GM18519 (cell line): ENCODE measurements around the gene VDR.
"Not testable (repeated sequence)": the region's sequence is repeated elsewhere in the genome, so short reads cannot be mapped to it uniquely, and the experiment has no call there.

Experiments
- ATAC-seq: cut with Tn5 transposase; IDR thresholded peaks from one replicate; pipeline ENCODE4 v1.9.1; 2021; ENCODE audit warnings: mild to moderate bottlenecking, moderate library complexity; ENCODE audit not compliant: unreplicated experiment, low FRiP score

The VDR gene

GRCh38 chr12:47817272-47818006, 87.4 kb downstream of the VDR start:
- ATAC-seq = no peak

GRCh38 chr12:47816403-47817271, 88.2 kb downstream of the VDR start:
- no peak for ATAC-seq

DNA sequence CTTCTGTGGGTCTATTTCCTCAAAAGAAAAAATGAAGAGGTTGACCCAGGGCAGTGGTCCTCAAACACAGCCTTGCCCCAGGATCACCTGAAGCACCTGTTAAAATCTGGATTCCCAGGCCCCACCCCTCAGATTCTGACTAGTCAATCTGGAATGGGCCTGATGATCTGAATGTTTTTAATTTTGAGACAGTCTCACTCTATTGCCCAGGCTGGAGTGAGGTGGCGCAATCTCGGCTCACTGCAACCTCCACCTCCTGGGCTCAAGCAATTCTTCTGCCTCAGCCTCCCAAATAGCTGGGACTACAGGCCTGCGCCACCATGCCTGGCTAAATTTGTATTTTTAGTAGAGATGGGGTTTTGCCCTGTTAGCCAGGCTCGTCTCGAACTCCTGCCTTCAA, 89.3 kb downstream of the VDR start:
- ATAC-seq = not testable (repeated sequence)

DNA sequence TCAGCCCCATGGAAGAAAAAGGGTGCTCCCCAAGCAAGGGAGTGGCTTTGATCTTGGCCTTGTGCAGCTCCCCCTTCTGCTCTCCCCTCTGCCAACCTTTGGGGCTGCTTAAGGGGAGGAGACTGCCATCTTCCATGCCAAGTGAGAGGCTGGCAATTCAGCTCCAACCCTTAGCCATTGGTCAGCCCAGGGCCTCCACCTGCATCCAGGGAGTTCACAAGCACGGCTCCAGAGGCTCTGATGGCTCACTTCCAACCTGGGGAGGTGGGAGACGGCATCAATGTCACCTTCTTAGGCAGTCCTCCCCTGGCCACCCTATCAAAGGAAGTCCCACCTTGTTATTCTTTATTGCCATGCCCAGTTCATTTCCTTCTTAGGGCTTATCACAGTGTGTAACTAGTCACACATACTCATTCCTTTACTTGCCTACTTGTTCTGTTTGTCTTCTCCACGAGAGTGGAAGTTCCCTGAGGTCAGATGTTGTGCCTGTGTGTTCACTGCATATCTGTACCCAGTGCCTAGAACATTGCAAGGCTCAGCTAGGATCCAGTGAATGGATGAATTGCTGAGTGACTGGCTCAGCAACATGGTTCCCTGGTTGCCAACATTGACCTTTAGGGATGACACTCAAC, 90.1 kb downstream of the VDR start:
- ATAC-seq = no peak

DNA sequence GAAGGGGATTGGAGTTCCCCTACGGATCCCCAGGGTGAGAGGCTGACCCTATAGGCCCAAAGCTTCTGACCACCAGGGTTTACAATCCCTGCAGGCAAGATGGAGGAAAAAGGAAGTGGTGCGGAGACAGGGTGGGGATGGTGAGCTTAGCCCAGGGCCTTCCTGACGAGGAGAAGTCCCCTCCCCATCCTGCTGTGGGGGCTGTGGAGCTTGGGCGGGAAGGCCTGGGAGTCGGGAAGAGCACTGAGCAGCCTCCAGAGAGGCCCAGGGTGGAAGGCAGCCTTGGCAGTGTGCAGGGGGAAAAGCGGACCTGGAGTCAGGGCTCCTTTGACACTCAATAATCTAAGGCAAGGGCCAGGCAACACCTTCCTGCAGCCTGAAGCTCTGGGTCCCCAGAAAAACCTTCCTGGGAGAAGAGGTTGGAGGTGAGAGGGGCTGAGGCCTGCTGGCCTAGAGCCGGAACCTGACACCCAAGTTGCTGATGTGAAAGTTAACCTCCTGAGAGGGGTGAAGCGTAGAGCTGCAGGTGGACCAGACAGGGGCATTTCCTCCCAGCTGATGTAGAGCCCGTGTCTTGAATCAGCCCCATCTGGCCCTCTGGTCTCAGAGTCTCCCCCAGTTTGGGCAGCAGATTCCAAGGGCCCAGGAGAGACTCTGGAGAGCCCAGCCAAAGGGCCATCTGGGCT, 91.1 kb downstream of the VDR start:
- ATAC-seq = peak; percentile 28

DNA sequence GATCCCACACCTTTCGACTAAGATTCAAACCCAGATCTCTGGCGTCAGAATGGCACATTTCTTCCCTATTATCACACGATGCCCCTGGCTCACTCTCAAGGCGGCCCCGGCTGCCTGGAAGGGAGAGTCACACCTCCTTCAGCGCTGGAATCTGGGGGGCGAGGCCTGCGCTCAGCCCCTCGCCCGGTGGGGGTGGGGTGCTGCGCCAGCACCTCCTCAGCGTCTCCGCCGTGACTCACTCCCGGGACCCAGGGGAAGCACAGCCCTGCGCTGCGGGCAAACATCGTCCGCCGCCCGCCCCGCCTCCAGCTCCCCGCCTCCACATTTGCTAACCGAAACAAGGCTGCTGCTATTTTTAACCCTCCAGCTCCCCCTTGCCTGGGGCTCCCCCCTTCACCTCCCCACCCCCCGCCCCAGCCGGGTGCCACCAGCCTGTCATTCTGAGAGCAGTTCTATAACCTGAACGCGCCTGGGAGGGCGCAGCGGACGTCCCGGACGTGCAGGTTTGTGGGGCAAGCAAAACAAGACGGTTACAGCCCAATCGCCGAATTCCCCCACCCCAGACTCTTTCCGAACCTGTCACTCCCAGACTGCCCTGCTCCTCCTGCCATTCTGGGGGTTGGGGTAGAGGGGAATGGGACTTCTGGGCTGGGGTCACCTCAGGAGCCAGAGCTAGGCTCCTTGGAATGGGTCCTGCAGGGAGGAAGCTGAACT, 91.8 kb downstream of the VDR start:
- ATAC-seq = peak; percentile 40

DNA sequence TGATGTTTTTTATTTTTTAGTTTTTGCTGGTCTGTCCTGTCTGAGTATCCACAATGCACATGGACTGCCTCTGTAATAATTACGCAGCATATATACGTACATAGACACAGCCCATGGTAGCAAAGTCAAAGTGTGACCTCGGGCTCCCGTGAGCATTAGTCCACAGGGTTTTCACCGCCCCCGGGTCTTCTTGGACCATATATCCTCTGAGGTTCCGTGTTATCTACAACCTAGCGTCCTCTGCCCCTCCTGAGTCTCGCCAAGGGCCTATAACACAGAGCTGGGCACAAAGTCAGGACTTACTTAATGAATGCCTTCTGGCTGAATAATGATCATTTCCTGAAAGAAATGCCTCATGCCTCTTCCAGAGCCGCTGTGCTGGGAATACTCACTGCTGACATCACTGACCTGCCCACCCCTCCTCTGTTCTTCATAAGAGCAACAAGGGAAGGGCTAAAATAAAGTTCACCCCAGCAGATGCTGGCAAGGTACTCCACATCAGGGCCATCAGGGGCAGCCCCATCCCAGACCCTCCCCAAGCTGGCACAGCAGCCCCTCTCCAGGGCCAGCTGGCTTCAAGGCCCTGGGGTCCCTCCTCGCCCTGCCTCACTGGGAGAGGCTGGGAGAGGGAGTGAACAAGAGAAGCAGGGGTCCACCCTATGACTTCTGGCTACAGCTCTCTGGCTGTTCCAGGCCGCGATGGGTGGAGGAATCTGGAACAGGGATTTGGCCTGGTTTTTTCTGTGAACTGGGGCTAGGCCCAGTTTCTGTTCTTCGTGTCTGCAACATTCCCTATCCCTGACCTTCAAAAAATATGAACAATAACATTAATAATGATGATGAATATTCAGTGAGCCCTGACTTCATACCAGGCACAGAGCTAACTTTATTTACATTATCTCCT, 93.0 kb downstream of the VDR start:
- no peak for ATAC-seq

DNA sequence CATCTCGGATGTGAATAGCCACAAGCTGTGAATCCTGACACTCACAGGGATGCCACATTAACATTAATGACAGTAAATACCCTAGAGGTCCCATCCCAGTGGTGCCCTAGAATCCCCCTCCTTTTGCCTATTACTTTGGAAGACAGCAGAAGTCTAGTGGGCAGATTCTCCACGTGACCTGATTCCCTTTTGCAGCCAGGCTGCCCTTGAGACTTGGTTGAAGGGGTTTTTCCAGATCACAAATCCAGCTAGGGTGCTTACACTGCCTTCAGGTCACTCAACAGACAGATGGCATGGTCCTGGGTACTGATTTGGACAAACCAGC, 93.8 kb downstream of the VDR start:
- no peak for ATAC-seq

DNA sequence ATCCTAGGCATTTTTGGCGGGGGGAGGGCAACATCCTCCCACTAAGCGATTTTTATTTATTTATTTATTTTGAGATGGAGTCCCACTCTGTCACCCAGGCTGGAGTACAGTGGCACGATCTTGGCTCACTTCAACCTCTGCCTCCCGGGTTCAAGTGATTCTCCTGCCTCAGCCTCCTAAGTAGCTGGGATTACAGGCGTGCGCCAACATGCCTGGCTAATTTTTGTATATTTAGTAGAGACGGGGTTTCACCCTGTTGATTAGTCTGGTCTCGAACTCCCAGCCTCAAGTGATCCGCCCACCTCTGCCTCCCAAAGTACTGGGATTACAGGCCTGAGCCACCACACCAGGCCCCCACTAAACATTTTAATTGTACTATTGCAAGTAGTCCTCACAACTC, 95.3 kb downstream of the VDR start:
- not testable (repeated sequence) for ATAC-seq

- ATAC-seq = no peak
Observed at GRCh38 chr12:47808574-47809365, 96.0 kb downstream of the VDR start.

DNA sequence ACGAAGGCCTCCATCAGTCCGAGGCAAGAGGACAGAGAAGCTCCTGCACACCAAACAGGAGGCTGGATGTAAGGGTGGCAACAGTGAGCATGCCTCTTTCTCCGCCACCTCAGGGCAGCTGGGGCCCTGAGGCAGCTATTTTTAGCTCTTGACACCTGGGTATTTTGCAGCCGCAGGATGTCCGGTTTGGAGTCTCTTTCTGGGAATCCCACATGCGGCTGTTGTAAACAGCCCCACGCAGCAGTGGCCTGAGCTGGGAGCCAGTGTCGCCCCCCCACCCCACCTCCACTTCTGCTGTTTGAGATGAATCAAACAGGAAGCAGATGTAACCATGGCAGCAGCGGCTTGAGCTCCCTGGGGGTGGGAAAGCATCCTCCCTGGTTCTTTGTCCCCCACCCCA, 96.7 kb downstream of the VDR start:
- ATAC-seq = no peak

DNA sequence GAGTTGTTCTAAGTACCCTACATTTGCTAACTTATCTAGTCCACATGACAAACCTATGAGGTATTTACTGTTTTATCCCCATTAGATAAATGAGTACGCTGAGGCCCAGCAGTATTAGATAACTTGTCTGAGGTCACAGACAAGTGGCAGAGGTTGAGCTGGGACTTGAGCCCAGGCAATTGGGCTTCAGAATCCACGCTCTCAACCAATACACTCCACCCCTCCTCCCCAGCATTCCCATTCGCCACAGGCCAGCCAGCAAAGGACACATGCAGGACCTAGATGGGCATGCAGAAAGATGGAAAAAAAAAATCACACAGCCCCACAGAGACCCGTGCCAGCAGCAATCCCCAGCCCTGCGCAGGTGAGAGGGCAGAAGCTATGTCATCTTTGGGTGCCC, 97.5 kb downstream of the VDR start:
- no peak for ATAC-seq

DNA sequence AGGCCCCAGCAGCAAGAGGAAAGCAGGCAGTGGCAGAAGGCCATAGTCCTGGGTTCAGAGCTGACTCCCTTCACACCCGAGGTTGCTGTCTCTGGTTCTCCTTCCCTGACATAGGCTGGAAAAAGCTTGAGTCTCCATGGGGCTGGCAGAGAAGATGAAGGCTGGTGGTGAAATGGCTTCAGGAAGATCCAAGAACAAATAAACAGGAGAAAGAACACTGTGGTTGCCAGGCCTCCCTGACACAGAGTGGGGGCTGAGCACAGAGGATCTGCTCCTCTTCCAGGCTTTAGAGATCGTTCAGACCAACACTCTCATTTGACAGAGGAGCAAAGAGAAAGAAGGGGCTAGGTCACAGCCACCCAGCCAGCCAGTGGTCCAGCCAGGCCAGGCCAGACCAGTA, 99.4 kb downstream of the VDR start:
- ATAC-seq = no peak

DNA sequence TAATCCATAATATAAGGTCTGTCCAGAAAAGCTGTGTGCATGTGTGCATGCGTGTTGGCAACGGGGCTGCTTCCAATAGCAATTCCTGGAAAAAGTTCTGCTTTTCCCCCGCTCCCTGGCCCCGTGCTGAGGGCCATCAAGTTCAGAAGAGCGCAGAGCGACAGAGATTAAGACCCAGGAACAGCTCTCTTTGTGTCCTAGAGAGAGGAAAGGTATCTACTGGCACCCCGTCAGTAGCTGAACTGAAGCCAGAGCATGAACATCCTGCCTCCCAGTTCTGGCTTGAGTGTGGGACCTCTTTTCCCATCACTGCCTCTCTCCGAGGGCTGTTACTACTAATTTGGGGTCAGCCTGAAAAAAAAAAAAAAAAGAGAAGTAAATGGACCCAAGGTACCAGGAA, 100.6 kb downstream of the VDR start:
- no peak for ATAC-seq

DNA sequence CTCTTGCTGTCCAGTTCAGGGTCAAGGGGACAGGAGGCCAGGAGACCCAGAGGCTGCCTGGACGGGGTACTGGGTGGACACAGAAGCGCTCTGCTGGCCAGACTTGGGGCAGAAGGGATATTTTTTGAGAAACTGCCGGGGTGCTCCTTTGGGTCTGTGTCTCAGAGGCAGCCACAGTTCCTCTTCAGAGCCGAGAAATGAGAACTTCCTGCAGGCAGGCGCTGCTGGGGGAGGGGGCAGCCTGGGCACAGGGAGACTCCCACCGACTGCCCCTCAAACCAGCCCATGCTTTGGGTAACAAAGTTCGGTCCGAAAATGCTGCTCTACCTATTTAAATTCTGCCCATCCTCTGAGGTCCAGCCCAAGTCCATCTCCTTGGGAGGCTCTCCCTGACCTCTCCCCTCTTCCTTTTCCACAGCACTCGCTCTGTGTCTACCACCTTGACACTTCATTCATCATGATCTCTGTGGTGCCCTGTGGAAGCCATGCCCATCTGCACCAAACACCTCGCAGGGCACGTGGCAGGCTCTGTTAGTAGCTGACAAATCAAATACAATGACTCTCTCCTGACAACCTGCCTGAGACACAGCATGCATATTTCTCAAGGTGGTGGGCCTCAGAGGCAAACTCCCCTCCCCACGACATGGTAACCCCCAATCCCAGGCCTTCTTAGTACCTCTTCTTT, 101.5 kb downstream of the VDR start:
- no peak for ATAC-seq

GRCh38 chr12:47802312-47802711, 102.5 kb downstream of the VDR start:
- no peak for ATAC-seq

DNA sequence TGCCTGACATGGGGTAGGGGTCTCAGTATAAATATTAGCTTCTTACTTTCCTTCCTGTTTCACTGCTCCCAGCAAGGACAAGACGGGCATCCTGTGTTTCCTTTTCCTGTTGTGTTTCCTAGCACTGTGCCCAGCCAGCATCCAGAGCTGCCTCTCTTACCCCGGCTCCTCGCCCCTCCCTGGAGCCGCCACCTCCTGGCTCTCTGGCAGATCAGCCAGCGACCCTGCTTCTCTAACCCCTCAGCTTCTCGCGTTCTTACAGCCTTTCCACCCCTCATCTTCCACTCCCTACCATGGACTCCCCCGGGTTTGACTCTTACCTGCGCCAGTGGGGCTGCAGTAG, 102.9 kb downstream of the VDR start:
- ATAC-seq = no peak
